Activated T-helper 2 cell treated with anti-CD3 and anti-CD28 coated beads, Interferon-gamma antibody, Interleukin-2, Interleukin-4, amounts not matched to agents 10 μg/mL and 5 μg/mL and 100 μg/mL, durations not matched to agents 14 hours and 24 hours and 36 hours (primary cell): Measurements from ENCODE around the gene SCYGR5. TPM values are rescaled to one million over a fixed set of nuclear protein-coding genes. Genes with fewer than 3 reads are reported as not detected.
"Not testable (repeated sequence)": the region's sequence is repeated elsewhere in the genome, so short reads cannot be mapped to it uniquely, and the experiment has no call there.

Experiments
- DNase-seq: peaks from one replicate; pipeline ENCODE4 v3.0.0; 2021; ENCODE audit warnings: low spot score
- H3K27ac Mint-ChIP-seq: one replicate; pipeline ENCODE4 v1.8.0; 2021; ENCODE audit warnings: mixed read lengths
- H3K27me3 Mint-ChIP-seq: one replicate; pipeline ENCODE4 v1.8.0; 2021; ENCODE audit warnings: low read depth, mixed read lengths
- H3K36me3 Mint-ChIP-seq: one replicate; pipeline ENCODE4 v1.8.0; 2021; ENCODE audit warnings: low read depth, mixed read lengths
- H3K4me1 Mint-ChIP-seq: one replicate; pipeline ENCODE4 v1.8.0; 2021; ENCODE audit warnings: low read depth, mixed read lengths
- H3K4me3 Mint-ChIP-seq: one replicate; pipeline ENCODE4 v1.8.0; 2021; ENCODE audit warnings: low read depth, mild to moderate bottlenecking, moderate library complexity, mixed read lengths
- H3K9me3 Mint-ChIP-seq: one replicate; pipeline ENCODE4 v1.8.0; 2021; ENCODE audit warnings: mixed read lengths
- intact Hi-C: fragments of 100-400 bp; cut with micrococcal nuclease; formaldehyde crosslinking; loops from one replicate; pipeline ENCODE4 v1.15.1; 2023
- total RNA-seq: library from RNA; stranded (reverse); gene quantifications from 2 replicates; pipeline ENCODE4 v1.2.3, GENCODE V29; 2022

SCYGR5 gene
- total RNA-seq, 1 donor from 2014 or later, result not detected

DNA sequence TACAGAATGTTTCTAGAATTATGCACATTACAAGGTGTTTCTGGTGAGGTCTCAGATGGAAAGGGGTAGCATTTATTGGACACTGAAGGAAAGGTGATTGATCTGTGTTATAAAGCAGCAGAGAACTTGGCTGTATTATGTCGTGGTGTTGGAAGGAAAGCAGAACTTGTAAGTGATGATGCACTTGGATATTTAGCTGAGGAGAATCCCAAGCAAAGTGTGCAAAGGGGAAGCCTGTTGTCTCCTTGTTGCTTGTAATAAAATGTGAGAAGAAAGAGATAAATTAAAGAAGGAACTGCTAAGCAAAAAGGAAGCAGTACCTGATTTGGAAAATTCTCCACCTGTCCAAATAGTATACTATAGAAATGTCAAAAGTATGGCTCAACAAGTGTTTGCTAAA lies 12.2 kb upstream of the SCYGR5 start:
- no peak for DNase-seq
- Mint-ChIP-seq H3K27me3 (peaks cover 3% of the 10 kb centered on the region), H3K9me3 (no peaks in the 10 kb centered on the region)

DNA sequence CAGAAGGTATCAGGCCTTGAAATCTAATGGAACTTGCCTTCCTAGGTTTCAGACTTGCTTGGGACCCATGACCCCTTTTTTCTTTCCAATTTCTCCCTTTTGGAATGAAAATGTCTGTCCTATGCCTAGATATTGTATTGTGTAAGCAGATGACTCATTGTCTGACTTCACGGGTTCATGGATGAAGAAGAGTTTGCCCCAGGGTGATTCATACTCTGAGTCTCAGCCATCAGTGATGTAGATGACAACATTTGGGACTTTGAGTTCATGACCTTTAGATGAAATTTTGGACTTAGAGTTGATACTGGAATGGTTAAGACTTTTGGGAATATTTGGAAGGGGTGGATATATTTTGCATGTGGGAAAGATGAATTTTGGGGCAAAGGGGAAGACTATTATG lies 11.2 kb upstream of the SCYGR5 start:
- intact Hi-C loops, result no loop called here
- Mint-ChIP-seq H3K27me3 (peaks cover 3% of the 10 kb centered on the region), H3K4me1 (peaks cover 2% of the 10 kb centered on the region), H3K4me3 (no peak overlapping the region), H3K27ac (no peak overlapping the region), H3K9me3 (no peaks in the 10 kb centered on the region), H3K36me3 (no peaks in the 10 kb centered on the region)
- DNase-seq, result no peak

More for the DNA sequence above, 12.2 kb upstream of the SCYGR5 start:
- no peaks in the 10 kb centered on the region for H3K36me3 Mint-ChIP-seq
- intact Hi-C loops, result no loop called here
- H3K4me3 Mint-ChIP-seq, result no peak overlapping the region
- H3K27ac Mint-ChIP-seq, result no peak overlapping the region
- peaks cover 2% of the 10 kb centered on the region for H3K4me1 Mint-ChIP-seq

DNA sequence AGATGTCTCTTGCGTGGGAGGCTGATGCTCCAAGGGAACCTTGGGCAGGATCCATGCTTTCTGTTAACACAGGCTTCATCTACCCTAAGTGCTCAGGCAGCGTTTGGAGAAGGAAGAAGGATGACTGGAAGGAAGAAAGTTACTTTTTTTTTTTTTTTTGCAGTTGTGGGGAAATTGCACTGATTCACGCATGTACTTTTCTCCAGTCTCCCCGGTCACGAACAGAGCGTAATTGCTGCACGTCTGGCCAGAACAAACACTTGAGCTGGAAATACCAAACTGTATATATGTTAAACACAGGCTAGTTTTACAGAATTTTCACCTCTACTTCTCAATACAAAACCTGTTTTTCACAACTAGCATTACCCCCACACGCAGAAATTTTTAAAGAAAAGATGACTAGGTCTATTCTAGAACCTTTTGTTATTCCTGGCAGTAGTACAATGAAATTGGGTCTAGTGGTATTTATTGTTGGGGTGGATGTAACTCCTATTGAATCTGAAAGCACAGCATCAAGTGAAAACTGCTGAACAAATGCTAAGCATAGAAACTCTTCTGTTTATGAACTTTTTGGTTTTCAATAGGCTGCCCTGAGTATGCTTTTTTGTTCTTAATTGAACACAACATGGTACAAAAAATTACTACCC lies 9.3 kb upstream of the SCYGR5 start:
- Mint-ChIP-seq H3K36me3 (no peaks in the 10 kb centered on the region), H3K4me3 (no peak overlapping the region), H3K27me3 (peaks cover 3% of the 10 kb centered on the region), H3K4me1 (peaks cover 2% of the 10 kb centered on the region), H3K27ac (no peak overlapping the region), H3K9me3 (no peaks in the 10 kb centered on the region)
- DNase-seq, result no peak
- intact Hi-C loops, result no loop called here

DNA sequence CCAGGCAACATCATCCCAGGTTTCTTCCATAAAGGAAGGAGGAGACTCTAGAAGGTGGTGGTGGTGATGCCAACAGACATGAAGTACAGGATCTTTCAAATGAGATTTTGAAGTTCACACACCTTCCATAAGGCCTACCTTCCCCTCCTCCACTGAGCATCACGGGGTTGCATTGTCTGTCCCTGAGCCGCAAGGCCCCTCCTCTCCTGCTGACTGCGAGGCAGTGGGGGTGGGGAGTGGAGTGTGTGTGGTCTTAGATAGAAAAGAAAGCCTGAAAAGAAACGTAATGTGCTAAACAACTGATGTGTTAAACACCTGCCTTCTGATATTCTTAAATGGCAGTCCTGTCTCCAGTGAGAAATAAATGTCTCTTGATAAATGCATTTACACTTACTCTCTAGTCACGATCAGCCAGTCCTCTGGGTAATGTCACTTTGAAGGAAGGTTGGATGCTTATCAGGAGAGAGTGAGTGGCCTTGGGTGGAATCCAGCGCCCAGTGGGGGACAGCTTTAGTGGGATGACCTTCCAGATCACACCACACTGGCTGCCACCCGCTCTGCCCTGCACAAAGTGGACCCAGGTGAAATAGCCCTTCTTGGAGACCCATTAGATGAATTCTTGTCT lies 5.5 kb upstream of the SCYGR5 start:
- H3K9me3 Mint-ChIP-seq, result no peaks in the 10 kb centered on the region
- intact Hi-C loops, result no loop called here
- no peak overlapping the region for H3K4me3 Mint-ChIP-seq
- no peak overlapping the region for H3K27ac Mint-ChIP-seq
- H3K36me3 Mint-ChIP-seq, result no peaks in the 10 kb centered on the region
- peaks cover 2% of the 10 kb centered on the region for H3K27me3 Mint-ChIP-seq
- no peaks in the 10 kb centered on the region for H3K4me1 Mint-ChIP-seq
- no peak for DNase-seq

DNA sequence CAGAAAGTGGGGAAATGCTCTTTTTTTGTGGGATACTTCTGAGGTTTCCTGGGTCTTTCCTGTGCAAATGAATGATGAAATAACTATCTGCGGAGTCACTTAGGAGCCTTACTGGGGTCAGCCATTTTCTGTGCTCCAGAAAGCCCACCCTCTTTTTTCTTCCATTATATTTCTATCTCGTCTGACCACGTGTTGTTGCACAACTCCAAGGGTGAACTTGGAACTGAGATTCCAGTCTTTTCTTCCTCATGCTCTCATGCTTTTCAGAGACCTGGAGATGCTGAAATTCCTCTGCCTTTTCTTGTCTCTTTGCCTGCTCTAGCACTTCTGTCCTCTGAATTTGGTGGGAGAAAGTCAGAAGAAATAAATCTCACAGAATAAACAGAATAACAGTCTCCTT lies 4.8 kb upstream of the SCYGR5 start:
- H3K9me3 Mint-ChIP-seq, result no peaks in the 10 kb centered on the region
- no peak overlapping the region for H3K27ac Mint-ChIP-seq
- no peaks in the 10 kb centered on the region for H3K36me3 Mint-ChIP-seq
- no peaks in the 10 kb centered on the region for H3K4me1 Mint-ChIP-seq
- intact Hi-C loops, result no loop called here
- DNase-seq, result no peak
- peaks cover 2% of the 10 kb centered on the region for H3K27me3 Mint-ChIP-seq
- H3K4me3 Mint-ChIP-seq, result no peak overlapping the region

DNA sequence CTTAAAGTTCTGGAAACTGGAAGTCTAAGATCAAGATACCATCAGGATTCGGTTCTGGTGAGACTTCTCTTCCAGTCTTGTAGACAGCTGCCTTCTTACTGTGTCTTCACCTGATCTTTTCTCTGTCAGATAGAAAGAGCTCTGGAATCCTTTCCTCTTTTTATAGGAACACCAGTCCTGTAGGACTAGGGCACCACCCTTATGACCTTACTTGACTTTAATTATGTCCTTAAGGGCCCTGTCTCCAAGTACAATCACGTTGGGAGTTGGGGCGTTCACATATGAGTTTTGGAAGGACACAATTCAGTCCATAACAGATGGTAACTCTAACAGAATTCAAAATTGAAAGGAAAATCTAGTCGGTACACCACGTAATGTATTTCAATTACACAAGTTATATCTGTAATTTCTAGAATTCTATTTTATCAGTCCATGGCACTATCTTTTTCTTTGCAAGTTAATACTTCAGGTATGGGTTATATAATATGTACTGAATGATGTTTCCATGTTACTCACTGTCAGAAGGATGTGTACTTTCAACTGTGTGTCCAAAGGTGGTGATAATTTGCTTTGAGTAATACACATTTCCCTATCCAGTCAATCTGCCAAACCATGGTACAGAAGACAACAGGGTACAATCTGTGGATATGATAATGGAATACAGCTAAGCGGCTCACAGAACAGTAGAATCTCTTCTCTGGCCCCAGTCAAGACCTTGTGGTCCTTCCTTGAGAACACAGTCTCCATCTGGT lies 1.2 kb upstream of the SCYGR5 start:
- Mint-ChIP-seq H3K27ac (no peak overlapping the region), H3K36me3 (no peaks in the 10 kb centered on the region), H3K27me3 (no peaks in the 10 kb centered on the region), H3K9me3 (no peaks in the 10 kb centered on the region), H3K4me1 (no peaks in the 10 kb centered on the region), H3K4me3 (no peak overlapping the region)
- intact Hi-C loops, result no loop called here
- DNase-seq, result no peak

GRCh38 chr2:227671170-227671905 lies 4.7 kb downstream of the SCYGR5 start:
- Mint-ChIP-seq H3K36me3 (no peaks in the 10 kb centered on the region), H3K27ac (no peak overlapping the region), H3K4me3 (no peak overlapping the region), H3K9me3 (no peaks in the 10 kb centered on the region), H3K4me1 (no peaks in the 10 kb centered on the region), H3K27me3 (peaks cover 5% of the 10 kb centered on the region)
- DNase-seq, result no peak
- intact Hi-C loops, result no loop called here

DNA sequence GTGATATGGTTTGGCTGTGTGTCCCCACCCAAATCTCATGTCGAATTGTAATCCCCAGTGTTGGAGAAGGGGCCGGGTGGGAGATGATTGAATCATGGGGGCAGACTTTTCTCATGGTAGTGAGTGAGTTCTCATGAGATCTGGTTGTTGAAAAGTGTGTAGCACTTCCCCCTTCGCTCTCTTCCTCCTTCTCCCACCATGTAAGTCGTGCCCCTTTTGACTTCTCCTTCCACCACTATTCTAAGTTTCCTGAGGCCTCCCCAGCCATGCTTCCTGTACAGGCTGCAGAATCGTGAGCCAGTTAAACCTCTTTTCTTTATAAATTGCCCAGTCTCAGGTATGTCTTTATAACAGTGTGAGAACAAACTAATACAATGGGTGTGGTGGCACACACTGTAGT lies 7.0 kb downstream of the SCYGR5 start:
- intact Hi-C loops, H3K4me1 Mint-ChIP-seq, H3K36me3 Mint-ChIP-seq, H3K27me3 Mint-ChIP-seq, DNase-seq, H3K4me3 Mint-ChIP-seq, H3K9me3 Mint-ChIP-seq, H3K27ac Mint-ChIP-seq: not testable (repeated sequence)

DNA sequence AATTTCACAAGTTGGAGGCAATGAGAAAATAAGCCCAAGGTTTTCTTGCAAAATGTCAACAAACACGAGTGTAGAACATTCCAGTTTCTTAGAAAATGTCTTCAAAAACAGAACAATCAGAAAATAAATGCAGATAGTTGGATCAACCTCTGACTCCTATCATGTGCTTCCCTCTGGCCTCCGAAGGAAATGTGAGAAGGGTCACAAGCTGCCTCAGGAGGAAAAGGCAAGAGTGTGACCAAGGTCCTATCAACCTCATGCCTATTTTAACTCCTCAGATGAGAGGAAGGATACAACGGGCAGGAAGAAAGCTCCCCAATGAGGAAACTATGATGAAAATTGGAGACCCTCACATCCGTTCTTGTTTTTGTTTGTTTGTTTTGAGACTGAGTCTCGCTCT lies 7.9 kb downstream of the SCYGR5 start:
- Mint-ChIP-seq H3K4me1 (no peaks in the 10 kb centered on the region), H3K36me3 (no peaks in the 10 kb centered on the region)

GRCh38 chr2:227677928-227678327 lies 11.3 kb downstream of the SCYGR5 start:
- Mint-ChIP-seq H3K4me1 (no peaks in the 10 kb centered on the region), H3K36me3 (no peaks in the 10 kb centered on the region)

More for the DNA sequence above, 7.9 kb downstream of the SCYGR5 start:
- Mint-ChIP-seq H3K4me3 (no peak overlapping the region), H3K27me3 (peaks cover 5% of the 10 kb centered on the region), H3K9me3 (no peaks in the 10 kb centered on the region), H3K27ac (no peak overlapping the region)
- intact Hi-C loops, result no loop called here
- no peak for DNase-seq

DNA sequence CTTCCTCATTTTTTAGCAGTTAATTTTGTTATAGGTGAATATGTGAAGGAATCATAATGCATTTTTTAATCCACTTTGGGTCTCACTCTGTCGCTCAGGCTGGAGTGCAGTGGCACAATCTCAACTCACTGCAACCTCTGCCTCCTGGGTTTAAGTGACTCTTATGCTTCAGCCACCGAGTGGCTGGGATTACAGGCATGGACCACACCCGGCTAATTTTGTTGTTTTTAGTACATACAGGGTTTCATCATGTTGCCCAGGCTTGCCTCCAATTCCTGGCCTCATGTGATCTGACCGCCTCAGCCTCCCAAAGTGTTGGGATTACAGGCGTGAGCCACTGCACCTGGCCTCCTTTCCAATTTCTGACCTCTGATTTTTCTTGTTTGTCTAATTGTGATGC lies 17.7 kb downstream of the SCYGR5 start:
- no peak for DNase-seq
- H3K36me3 Mint-ChIP-seq, result no peaks in the 10 kb centered on the region
- H3K4me1 Mint-ChIP-seq, result no peaks in the 10 kb centered on the region
- no peaks in the 10 kb centered on the region for H3K27me3 Mint-ChIP-seq
- H3K27ac Mint-ChIP-seq, result no peak overlapping the region
- H3K4me3 Mint-ChIP-seq, result no peak overlapping the region
- intact Hi-C loops, result no loop called here
- H3K9me3 Mint-ChIP-seq, result no peaks in the 10 kb centered on the region

More at GRCh38 chr2:227677928-227678327, 11.3 kb downstream of the SCYGR5 start:
- Mint-ChIP-seq H3K9me3 (no peaks in the 10 kb centered on the region), H3K4me3 (no peak overlapping the region), H3K27ac (no peak overlapping the region), H3K27me3 (no peaks in the 10 kb centered on the region)
- intact Hi-C loops, result no loop called here
- DNase-seq, result no peak

DNA sequence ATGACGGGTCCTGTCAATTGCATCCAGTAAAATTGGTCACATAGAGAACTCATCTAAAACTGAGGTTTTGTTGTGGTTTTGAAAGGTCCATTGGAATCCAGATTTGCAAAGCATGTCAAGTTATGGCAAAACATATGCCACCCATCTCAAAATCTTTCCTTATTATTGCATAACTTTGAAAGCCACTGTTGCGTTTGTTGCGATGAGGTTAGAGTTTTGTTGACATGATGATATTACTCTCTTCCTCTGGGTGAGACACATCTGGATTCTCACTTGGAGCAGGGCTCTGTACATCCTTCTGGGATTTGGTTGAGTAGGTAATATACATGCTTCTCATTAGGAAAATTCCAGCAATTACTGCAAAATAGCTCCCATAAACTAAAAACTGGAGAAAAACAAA lies 20.6 kb downstream of the SCYGR5 start:
- Mint-ChIP-seq H3K36me3 (no peaks in the 10 kb centered on the region), H3K27me3 (peaks cover 2% of the 10 kb centered on the region), H3K4me3 (no peak overlapping the region), H3K4me1 (no peaks in the 10 kb centered on the region), H3K9me3 (no peaks in the 10 kb centered on the region), H3K27ac (no peak overlapping the region)
- DNase-seq, result no peak
- intact Hi-C loops, result no loop called here
